ENCODE measurements around the gene IQSEC1. TPM values are rescaled to one million over a fixed set of nuclear protein-coding genes. Genes with fewer than 3 reads are reported as not detected.

Gene IQSEC1
- total RNA-seq, 6 experiments from 2014 or later: 21.1 to 25.1 (median 21.9) TPM

DNA sequence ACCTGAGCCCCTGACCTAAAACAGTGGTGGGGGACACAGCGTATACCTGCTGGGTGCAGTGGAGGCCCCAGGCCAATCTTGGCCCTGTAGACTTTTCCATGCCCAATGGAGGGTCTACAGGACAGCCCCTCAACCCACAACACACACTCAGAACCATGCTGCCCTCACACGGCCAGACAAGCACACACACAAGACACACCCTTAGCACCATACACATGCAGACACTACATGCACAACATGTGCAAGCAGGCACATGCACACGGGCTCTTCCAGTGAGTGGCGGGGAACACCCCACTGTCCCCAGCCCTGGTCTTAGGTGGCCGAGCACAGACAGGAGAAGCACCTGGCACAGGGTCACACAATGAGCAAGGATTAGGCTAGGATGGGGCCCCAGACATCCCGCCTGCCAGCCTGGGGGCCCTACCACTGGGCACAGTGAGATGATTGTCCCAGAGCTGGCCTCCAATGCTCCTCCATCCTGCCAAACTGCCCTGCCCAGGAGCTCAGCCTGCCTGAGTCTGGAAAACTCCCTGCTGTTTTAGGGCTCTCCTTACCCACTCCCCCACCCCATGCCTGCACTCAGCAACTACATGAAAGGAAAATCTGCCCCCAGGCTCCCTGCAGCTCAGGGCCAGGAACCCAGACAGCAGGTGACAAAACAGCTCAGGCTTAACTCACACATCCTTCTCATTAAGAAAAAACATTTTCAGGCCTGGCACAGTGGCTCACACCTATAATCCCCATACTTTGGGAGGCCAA is 15.8 kb downstream of the IQSEC1 start:
- H3K4me3 Mint-ChIP-seq: no peak overlapping the region
- no peak for DNase-seq
- no peaks in the 10 kb centered on the region for H3K4me1 Mint-ChIP-seq (ENCODE audit: low read depth)
- peaks cover 45% of the 10 kb centered on the region for H3K27me3 Mint-ChIP-seq (ENCODE audit: insufficient read depth)
- H3K9me3 Mint-ChIP-seq: no peaks in the 10 kb centered on the region
- no peaks in the 10 kb centered on the region for H3K36me3 Mint-ChIP-seq (ENCODE audit: low read depth)
- no peak for TF ChIP-seq CTCF (IDR thresholded peaks at IDR 0.05)
- no peak overlapping the region for H3K27ac Mint-ChIP-seq

DNA sequence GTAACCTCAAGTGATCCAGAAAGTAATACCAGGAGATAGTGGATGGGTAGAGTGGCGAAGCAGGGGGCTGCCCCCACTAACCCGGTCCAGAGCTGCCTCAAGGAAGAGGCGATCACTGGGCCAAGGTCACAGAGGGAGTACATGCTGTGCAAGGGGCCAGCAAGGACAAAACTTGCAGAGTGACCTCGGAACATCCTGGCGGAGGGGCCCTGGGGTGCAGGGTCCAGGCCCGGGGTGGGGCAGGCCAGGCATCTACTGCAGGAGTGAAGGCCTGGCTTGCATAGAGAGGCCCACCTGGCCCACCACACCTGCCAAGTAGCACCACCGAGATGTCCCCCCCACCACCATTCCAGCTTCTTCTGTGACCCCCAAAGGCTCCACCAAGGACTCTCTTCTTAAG is 17.6 kb downstream of the IQSEC1 start:
- Mint-ChIP-seq H3K27me3 (ENCODE audit: insufficient read depth) (peaks cover 47% of the 10 kb centered on the region), H3K4me1 (ENCODE audit: low read depth) (no peaks in the 10 kb centered on the region), H3K4me3 (no peak overlapping the region), H3K27ac (no peak overlapping the region), H3K9me3 (no peaks in the 10 kb centered on the region), H3K36me3 (ENCODE audit: low read depth) (no peaks in the 10 kb centered on the region)
- TF ChIP-seq CTCF (IDR thresholded peaks at IDR 0.05): no peak
- no peak for DNase-seq

GRCh38 chr3:13054341-13055285 is 18.6 kb downstream of the IQSEC1 start:
- Mint-ChIP-seq H3K4me1 (ENCODE audit: low read depth) (no peaks in the 10 kb centered on the region), H3K27me3 (ENCODE audit: insufficient read depth) (peaks cover 37% of the 10 kb centered on the region)
- DNase-seq: no peak

DNA sequence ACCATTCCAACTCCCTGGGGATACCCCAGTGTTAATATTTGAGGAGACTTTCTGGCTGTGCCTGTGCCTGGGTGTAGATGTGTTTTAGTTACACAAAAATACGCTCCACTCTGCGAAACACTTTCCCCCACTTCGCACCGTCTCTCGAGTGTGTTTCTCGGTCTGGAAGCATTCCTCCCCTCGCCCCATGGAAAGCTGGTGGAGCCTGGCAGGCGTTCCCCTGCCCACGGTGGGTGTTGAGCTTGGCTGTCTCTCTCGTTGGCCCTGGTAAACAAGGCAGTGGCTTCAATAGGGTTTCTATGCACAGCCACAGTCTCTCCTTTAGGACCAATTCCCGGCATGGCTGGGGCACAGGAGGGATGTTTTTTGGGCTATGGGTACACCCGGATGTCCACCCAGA is 19.3 kb downstream of the IQSEC1 start:
- peaks cover 30% of the 10 kb centered on the region for H3K27me3 Mint-ChIP-seq (ENCODE audit: insufficient read depth)
- no peak overlapping the region for H3K4me3 Mint-ChIP-seq
- no peaks in the 10 kb centered on the region for H3K9me3 Mint-ChIP-seq
- H3K36me3 Mint-ChIP-seq (ENCODE audit: low read depth): no peaks in the 10 kb centered on the region
- no peak overlapping the region for H3K27ac Mint-ChIP-seq
- no peak for TF ChIP-seq CTCF (IDR thresholded peaks at IDR 0.05)
- no peaks in the 10 kb centered on the region for H3K4me1 Mint-ChIP-seq (ENCODE audit: low read depth)
- no peak for DNase-seq

More at GRCh38 chr3:13054341-13055285, 18.6 kb downstream of the IQSEC1 start:
- Mint-ChIP-seq H3K4me3 (no peak overlapping the region), H3K36me3 (ENCODE audit: low read depth) (no peaks in the 10 kb centered on the region), H3K27ac (no peak overlapping the region), H3K9me3 (no peaks in the 10 kb centered on the region)
- TF ChIP-seq CTCF (IDR thresholded peaks at IDR 0.05): no peak

GRCh38 chr3:13053420-13053819 is 19.8 kb downstream of the IQSEC1 start:
- no peak overlapping the region for H3K4me3 Mint-ChIP-seq
- no peak overlapping the region for H3K27ac Mint-ChIP-seq
- no peak for DNase-seq

More at GRCh38 chr3:13053420-13053819, 19.8 kb downstream of the IQSEC1 start:
- H3K9me3 Mint-ChIP-seq: no peaks in the 10 kb centered on the region
- H3K4me1 Mint-ChIP-seq (ENCODE audit: low read depth): no peaks in the 10 kb centered on the region
- H3K27me3 Mint-ChIP-seq (ENCODE audit: insufficient read depth): peaks cover 31% of the 10 kb centered on the region
- no peak for TF ChIP-seq CTCF (IDR thresholded peaks at IDR 0.05)
- no peaks in the 10 kb centered on the region for H3K36me3 Mint-ChIP-seq (ENCODE audit: low read depth)

All from HFFc6 (cell line).